ENCODE measurements around the gene RTL5. TPM values are rescaled to one million over a fixed set of nuclear protein-coding genes. Genes with fewer than 3 reads are reported as not detected.

RTL5 gene
- total and polyA plus RNA-seq, 2 experiments from 2014 or later = 0.31 to 0.94 TPM

GRCh38 chrX:72121383-72121782 is 10.3 kb downstream of the RTL5 start (continued):
- TF ChIP-seq, protein P1, sequence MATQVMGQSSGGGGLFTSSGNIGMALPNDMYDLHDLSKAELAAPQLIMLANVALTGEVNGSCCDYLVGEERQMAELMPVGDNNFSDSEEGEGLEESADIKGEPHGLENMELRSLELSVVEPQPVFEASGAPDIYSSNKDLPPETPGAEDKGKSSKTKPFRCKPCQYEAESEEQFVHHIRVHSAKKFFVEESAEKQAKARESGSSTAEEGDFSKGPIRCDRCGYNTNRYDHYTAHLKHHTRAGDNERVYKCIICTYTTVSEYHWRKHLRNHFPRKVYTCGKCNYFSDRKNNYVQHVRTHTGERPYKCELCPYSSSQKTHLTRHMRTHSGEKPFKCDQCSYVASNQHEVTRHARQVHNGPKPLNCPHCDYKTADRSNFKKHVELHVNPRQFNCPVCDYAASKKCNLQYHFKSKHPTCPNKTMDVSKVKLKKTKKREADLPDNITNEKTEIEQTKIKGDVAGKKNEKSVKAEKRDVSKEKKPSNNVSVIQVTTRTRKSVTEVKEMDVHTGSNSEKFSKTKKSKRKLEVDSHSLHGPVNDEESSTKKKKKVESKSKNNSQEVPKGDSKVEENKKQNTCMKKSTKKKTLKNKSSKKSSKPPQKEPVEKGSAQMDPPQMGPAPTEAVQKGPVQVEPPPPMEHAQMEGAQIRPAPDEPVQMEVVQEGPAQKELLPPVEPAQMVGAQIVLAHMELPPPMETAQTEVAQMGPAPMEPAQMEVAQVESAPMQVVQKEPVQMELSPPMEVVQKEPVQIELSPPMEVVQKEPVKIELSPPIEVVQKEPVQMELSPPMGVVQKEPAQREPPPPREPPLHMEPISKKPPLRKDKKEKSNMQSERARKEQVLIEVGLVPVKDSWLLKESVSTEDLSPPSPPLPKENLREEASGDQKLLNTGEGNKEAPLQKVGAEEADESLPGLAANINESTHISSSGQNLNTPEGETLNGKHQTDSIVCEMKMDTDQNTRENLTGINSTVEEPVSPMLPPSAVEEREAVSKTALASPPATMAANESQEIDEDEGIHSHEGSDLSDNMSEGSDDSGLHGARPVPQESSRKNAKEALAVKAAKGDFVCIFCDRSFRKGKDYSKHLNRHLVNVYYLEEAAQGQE (IDR thresholded peaks at IDR 0.05; ENCODE audit: unreplicated experiment) = no peak
- TF ChIP-seq EZH2phosphoT487 (IDR thresholded peaks at IDR 0.05; ENCODE audit: unreplicated experiment) (no peak), JUNB (IDR thresholded peaks at IDR 0.05; ENCODE audit: unreplicated experiment) (no peak), POLR2AphosphoS5 (IDR thresholded peaks at IDR 0.05; ENCODE audit: low read depth) (no peak), ZNF114 (CRISPR knock-in tag; IDR thresholded peaks at IDR 0.05) (no peak), EZH2 (IDR thresholded peaks at IDR 0.05; ENCODE audit: low read depth, unreplicated experiment) (no peak), ZNF331 (CRISPR knock-in tag; IDR thresholded peaks at IDR 0.05; ENCODE audit: low read depth) (no peak)
- TF ChIP-seq, protein P2, sequence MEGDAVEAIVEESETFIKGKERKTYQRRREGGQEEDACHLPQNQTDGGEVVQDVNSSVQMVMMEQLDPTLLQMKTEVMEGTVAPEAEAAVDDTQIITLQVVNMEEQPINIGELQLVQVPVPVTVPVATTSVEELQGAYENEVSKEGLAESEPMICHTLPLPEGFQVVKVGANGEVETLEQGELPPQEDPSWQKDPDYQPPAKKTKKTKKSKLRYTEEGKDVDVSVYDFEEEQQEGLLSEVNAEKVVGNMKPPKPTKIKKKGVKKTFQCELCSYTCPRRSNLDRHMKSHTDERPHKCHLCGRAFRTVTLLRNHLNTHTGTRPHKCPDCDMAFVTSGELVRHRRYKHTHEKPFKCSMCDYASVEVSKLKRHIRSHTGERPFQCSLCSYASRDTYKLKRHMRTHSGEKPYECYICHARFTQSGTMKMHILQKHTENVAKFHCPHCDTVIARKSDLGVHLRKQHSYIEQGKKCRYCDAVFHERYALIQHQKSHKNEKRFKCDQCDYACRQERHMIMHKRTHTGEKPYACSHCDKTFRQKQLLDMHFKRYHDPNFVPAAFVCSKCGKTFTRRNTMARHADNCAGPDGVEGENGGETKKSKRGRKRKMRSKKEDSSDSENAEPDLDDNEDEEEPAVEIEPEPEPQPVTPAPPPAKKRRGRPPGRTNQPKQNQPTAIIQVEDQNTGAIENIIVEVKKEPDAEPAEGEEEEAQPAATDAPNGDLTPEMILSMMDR (conservative IDR thresholded peaks at IDR 0.05; ENCODE audit: low read depth in 2 of 2) = no peak

DNA sequence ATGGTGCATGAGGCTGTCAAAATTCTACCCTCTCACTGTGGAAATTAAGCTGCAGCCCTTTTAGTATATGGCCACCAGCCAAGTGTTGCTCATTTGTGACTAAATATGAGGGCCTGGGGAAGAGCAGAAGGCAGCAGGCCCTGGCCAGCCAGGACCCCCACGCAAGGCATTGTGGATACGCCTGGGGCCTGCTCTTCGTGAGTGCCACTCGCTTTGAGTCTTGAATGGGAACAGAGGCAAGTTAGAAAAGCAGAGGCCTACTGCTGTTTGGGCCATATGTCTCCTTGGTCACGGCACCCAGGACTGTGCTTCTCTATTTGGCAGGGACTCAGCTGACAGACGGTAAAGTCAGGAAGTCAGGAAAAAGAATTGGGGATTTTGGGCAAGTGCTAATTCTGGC is 10.9 kb downstream of the RTL5 start:
- Histone ChIP-seq H3F3A (replicated peaks; ENCODE audit: low read depth) (no peaks in the 10 kb centered on the region), H3K27me3 (ENCODE audit: insufficient read depth) (no peaks in the 10 kb centered on the region), H3K27ac (ENCODE audit: low read depth) (no peak overlapping the region), H3K9me2 (ENCODE audit: insufficient read depth) (no peaks in the 10 kb centered on the region), H3K36me3 (ENCODE audit: insufficient read depth) (no peaks in the 10 kb centered on the region), H3K79me2 (replicated peaks; ENCODE audit: insufficient read depth) (no peaks in the 10 kb centered on the region), H4K20me1 (replicated peaks; ENCODE audit: insufficient read depth) (no peaks in the 10 kb centered on the region), H2AFZ (no peak overlapping the region), H3K4me1 (ENCODE audit: insufficient read depth) (no peaks in the 10 kb centered on the region; the same call in none of the 2 replicates), H3K4me2 (no peak overlapping the region), H3K4me3 (no peak overlapping the region)
- Mint-ChIP-seq H3K27me3 (ENCODE audit: insufficient read depth, low read depth, poor library complexity) (peaks cover 2% of the 10 kb centered on the region), H3K4me1 (peaks cover 33% of the 10 kb centered on the region), H3K4me3 (no peak overlapping the region), H3K9me3 (no peaks in the 10 kb centered on the region; the same call in 2 of the 3 replicates), H3K27ac (no peak overlapping the region), H3K36me3 (ENCODE audit: low read depth) (peaks cover 4% of the 10 kb centered on the region; the same call in 1 of the 3 replicates)
- no peak for DNase-seq (ENCODE audit: low spot score)
- no peak for ATAC-seq
- TF ChIP-seq JUNB (IDR thresholded peaks at IDR 0.05; ENCODE audit: unreplicated experiment) = no peak
- no peak for TF ChIP-seq EZH2phosphoT487 (IDR thresholded peaks at IDR 0.05; ENCODE audit: unreplicated experiment)
- TF ChIP-seq NANOG (IDR thresholded peaks at IDR 0.05; ENCODE audit: borderline replicate concordance) = no peak
- no peak for TF ChIP-seq ZNF331 (CRISPR knock-in tag; IDR thresholded peaks at IDR 0.05; ENCODE audit: low read depth)
- no peak for TF ChIP-seq ETS1 (IDR thresholded peaks at IDR 0.05)
- TF ChIP-seq, protein P3, sequence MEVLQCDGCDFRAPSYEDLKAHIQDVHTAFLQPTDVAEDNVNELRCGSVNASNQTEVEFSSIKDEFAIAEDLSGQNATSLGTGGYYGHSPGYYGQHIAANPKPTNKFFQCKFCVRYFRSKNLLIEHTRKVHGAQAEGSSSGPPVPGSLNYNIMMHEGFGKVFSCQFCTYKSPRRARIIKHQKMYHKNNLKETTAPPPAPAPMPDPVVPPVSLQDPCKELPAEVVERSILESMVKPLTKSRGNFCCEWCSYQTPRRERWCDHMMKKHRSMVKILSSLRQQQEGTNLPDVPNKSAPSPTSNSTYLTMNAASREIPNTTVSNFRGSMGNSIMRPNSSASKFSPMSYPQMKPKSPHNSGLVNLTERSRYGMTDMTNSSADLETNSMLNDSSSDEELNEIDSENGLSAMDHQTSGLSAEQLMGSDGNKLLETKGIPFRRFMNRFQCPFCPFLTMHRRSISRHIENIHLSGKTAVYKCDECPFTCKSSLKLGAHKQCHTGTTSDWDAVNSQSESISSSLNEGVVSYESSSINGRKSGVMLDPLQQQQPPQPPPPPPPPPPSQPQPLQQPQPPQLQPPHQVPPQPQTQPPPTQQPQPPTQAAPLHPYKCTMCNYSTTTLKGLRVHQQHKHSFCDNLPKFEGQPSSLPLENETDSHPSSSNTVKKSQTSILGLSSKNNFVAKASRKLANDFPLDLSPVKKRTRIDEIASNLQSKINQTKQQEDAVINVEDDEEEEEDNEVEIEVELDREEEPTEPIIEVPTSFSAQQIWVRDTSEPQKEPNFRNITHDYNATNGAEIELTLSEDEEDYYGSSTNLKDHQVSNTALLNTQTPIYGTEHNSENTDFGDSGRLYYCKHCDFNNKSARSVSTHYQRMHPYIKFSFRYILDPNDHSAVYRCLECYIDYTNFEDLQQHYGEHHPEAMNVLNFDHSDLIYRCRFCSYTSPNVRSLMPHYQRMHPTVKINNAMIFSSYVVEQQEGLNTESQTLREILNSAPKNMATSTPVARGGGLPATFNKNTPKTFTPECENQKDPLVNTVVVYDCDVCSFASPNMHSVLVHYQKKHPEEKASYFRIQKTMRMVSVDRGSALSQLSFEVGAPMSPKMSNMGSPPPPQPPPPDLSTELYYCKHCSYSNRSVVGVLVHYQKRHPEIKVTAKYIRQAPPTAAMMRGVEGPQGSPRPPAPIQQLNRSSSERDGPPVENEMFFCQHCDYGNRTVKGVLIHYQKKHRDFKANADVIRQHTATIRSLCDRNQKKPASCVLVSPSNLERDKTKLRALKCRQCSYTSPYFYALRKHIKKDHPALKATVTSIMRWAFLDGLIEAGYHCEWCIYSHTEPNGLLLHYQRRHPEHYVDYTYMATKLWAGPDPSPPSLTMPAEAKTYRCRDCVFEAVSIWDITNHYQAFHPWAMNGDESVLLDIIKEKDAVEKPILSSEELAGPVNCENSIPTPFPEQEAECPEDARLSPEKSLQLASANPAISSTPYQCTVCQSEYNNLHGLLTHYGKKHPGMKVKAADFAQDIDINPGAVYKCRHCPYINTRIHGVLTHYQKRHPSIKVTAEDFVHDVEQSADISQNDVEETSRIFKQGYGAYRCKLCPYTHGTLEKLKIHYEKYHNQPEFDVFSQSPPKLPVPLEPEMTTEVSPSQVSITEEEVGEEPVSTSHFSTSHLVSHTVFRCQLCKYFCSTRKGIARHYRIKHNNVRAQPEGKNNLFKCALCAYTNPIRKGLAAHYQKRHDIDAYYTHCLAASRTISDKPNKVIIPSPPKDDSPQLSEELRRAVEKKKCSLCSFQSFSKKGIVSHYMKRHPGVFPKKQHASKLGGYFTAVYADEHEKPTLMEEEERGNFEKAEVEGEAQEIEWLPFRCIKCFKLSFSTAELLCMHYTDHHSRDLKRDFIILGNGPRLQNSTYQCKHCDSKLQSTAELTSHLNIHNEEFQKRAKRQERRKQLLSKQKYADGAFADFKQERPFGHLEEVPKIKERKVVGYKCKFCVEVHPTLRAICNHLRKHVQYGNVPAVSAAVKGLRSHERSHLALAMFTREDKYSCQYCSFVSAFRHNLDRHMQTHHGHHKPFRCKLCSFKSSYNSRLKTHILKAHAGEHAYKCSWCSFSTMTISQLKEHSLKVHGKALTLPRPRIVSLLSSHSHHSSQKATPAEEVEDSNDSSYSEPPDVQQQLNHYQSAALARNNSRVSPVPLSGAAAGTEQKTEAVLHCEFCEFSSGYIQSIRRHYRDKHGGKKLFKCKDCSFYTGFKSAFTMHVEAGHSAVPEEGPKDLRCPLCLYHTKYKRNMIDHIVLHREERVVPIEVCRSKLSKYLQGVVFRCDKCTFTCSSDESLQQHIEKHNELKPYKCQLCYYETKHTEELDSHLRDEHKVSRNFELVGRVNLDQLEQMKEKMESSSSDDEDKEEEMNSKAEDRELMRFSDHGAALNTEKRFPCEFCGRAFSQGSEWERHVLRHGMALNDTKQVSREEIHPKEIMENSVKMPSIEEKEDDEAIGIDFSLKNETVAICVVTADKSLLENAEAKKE (CRISPR knock-in tag; IDR thresholded peaks at IDR 0.05) = no peak
- TF ChIP-seq CREB1 (CRISPR knock-in tag; IDR thresholded peaks at IDR 0.05; ENCODE audit: low read depth) = no peak

All from GM23338 (cell line).